GM19463 (cell line): ENCODE measurements around the gene TSPAN31.

Experiments
- ATAC-seq: cut with Tn5 transposase; IDR thresholded peaks from one replicate; pipeline ENCODE4 v1.9.1; 2021; ENCODE audit warnings: mild to moderate bottlenecking, moderate library complexity; ENCODE audit not compliant: unreplicated experiment

Gene TSPAN31

DNA sequence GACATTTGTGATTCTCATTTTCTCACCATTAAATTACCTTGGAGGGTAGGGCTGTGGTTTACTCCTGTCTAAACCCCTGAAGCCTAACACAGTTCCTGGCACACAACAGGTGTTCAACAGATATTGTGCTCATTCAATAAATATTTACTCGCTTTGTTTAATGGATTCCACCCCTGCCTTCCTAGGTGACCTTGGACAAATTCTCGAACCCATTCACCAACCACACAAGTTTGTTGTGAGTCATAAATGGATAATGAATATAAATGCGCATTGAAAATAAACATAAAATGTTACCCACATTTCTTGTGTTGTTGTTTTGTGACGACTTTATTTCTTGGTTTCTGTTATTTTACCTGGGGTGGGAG lies 37.4 kb downstream of the TSPAN31 start:
- no peak for ATAC-seq

- ATAC-seq: peak; percentile 85
Observed at GRCh38 chr12:57782608-57783465, 38.0 kb downstream of the TSPAN31 start, which contains the start of gene TSFM. TSFM (plus strand) TSS chr12:57782787; CDS start chr12:57782802, 15 bp downstream.

DNA sequence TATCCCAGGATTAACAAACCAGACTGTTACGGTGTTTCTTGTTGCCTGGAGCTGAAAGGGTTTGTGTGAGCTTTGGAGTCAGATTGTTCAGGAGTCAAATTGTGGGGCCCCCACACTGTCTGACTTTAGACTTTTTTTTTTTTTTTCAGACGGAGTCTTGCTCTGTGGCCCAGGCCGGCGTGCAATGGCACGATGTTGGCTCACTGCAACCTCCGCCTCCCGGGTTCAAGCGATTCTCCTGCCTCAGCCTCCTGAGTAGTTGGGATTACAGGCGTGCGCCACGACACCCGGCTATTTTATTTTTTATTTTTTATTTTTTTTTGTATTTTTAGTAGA lies 38.6 kb downstream of the TSPAN31 start:
- ATAC-seq: no peak

DNA sequence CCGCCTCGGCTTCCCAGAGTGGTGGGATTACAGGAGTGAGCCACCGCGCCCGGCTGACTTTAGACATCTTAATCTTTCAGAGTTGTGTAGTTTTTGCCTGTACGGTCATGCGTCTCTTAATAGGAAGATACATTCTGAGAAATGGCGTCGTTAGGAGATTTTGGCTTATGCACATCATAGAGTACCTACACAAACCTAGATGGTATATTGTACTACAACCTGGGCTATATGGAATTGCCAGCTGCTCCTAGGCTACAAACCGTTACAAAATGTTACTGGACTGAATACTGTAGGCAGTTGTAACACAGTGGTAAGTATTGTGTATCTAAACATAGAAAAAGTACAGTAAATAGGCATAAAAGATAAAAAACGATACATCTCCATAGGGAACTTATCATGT lies 39.0 kb downstream of the TSPAN31 start:
- ATAC-seq: no peak

DNA sequence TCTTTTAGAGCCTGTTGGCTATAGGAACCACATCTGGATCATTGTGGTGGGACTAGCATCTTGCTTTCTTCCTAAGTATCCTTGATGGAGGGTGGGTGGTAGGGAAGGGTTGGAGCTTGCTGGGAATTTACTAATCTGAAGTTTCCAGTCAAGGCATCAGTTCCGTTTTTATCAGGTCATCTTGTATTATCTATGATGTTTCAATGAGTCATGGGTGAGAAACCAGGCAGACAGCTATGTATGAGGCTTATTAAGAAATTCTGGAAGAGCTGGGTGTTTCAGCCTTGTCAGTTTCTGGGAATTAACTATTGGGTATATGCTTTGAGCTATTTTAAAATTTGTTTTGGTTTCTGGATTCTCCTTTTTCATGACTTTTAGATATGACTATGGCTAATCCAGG lies 49.1 kb downstream of the TSPAN31 start:
- ATAC-seq: no peak

GRCh38 chr12:57795354-57795753 lies 50.5 kb downstream of the TSPAN31 start:
- ATAC-seq: no peak

GRCh38 chr12:57796996-57797395 lies 52.2 kb downstream of the TSPAN31 start:
- no peak for ATAC-seq

GRCh38 chr12:57797933-57798332 lies 53.1 kb downstream of the TSPAN31 start:
- no peak for ATAC-seq
